Medulla oblongata (tissue), 1 donor: Measurements from ENCODE around the gene TBL1X.
"Not testable (repeated sequence)": the region's sequence is repeated elsewhere in the genome, so short reads cannot be mapped to it uniquely, and the experiment has no call there.

Experiments
- DNase-seq: peaks from one replicate; pipeline ENCODE4 v3.0.0-alpha.2; 2015; ENCODE audit errors: extremely low spot score

The TBL1X gene

DNA sequence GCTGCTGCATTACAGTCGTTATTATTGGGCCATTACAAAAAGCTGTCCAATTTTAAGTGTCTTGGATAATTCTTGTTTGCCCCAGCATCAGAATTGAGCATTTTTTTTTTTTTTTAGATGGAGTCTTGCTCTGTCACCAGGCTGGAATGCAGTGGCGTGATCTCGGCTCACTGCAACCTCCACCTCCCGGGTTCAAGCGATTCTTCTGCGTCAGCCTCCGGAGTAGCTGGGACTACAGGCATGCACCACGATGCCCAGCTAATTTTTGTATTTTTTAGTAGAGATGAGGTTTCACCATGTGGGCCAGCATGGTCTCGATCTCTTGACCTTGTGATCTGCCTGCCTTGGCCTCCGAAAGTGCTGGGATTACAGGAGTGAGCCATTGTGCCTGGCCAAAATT is 71.3 kb downstream of the TBL1X start:
- not testable (repeated sequence) for DNase-seq

DNA sequence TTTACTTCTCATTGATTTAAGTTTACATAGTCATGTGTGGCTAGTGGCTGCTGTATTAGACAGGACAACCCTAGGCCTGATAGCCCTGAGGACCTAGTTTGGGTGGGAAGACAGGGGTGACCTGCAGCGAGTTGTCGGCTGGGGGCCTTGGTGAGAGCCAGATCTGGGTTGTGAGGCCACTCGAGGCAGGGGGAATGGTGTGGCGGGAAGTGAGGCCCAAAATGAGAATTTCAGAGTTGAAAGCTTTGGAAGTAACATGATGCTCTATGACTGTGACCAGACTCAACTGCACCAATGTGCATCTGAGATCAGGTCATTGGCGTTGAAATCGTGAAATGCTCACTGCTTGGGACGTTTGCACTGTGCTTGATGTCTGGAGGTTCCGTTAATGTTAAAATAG is 72.9 kb downstream of the TBL1X start:
- DNase-seq, result no peak

DNA sequence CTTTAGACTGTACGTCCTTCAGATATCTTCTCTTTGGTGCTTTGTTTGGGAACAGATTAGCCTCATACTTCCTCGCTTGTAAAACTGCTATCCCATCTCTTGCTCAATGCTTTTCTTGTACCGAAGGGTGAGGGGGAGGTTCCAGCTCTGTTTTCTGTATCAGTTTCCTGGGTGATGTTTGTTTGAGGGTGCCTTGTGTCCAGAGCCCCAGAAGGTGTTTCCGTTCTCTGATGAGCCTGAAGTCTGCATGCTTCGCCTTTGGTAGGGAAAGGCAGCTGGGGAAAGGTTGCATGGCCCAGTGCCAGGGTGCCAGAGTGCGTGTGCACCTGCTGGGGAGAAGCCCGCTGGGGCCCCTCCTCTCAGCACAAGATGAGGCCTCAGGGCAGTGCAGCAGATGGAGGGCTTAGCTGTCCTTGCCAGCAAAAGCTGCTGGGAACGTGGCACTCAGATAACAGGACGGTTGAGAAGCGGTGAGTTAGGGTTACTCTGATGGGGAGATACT is 73.7 kb downstream of the TBL1X start:
- no peak for DNase-seq

DNA sequence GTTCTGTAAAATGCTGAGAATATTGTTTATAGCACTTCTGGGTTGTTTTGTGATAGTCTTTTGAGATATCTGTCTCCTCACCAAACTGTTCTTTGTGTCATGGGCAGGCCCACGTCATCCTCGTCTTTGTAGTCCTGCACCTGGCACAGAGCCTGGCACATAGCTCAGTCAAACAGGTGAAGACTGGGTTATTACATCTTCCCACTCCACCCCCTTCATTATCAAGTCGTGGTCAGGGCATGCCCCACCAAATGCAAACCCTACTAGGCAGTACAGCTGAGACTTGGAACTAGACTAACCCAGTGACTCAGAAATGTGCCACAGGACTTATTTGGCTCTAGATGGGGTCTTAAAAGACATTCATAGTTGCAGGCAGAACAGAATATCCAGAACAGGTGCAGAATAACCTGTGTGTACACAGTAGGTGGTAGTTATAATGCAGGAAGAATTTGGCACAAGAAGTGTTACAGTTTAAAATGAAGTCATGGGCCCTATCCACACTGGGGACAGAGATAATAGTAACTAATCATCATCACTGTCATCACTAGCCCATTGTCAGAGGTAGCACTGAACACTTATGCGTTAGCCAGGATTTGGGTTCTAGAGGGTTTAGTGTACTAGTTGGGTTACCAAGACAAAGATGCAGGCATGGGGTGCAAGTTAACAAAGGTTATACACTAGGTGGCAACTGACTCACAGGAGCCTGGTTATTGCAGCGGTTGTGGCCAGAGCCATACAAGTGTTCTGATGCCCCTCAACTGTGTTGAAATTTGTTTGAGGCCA is 74.9 kb downstream of the TBL1X start:
- DNase-seq, result no peak

DNA sequence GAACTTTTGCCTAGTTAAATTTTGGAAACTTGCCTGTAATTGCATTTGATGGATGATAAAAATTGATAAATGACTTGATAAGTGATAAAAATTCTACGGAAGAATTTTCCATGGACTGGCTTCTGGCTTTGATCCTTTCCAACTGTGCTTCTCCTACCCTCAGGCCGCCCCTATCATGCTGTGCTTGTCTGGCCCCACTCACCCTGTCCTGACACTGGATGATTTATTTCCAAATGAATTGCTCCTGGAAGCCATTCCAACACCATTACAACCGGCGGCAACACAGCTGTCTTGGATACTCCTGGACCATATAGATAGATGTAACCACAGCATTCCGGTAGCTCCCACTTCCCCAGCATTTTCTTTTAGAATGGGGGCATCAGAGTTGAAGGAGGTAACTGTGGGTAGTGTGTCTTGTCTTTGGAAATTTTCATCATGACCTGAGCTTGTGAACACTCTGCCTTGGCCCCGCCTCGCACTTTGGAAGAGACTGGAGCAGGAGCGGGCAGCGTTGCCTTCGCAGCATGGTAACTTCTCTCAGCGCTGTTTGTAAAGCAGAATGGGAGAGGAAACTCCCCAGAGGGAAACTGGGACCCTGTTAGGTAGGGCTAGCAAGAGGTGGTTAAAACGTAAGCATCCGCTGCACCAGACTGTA is 77.4 kb downstream of the TBL1X start:
- no peak for DNase-seq

DNA sequence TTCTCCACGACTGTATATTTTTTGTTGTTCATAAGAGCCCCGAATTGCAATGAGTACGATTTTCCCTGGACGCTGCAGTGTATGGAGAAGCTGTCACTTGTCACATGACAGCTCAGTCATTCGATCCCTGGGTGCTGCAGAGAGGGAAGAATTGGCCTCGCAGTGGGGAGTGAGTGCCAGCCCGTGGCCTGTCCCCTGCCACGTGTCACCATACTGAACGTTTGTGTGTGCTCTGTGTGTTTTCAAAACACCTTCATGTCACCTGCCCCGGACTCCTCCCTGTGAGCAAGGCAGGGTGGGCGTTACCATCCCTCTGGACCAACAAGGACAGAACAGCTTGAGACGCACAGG is 77.9 kb downstream of the TBL1X start:
- peak; percentile 13 for DNase-seq

DNA sequence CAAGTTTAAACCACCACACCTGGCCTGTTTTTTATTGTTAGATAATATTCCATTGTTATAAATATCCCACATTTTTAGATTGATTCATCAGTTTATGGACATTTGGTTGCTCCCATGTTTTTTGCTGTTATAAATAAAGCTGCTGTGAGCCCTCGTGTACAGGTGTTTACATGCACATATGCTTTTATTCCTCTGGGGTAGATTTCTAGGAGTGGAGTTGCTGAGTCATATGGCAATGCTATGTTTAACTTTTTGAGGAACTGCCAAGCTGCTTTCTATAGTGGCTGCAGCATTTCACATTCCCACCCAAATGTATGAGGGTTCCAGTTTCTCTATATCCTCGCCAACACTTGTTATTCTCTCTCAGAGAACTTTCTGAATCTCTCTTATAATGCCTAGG is 90.5 kb downstream of the TBL1X start:
- no peak for DNase-seq

DNA sequence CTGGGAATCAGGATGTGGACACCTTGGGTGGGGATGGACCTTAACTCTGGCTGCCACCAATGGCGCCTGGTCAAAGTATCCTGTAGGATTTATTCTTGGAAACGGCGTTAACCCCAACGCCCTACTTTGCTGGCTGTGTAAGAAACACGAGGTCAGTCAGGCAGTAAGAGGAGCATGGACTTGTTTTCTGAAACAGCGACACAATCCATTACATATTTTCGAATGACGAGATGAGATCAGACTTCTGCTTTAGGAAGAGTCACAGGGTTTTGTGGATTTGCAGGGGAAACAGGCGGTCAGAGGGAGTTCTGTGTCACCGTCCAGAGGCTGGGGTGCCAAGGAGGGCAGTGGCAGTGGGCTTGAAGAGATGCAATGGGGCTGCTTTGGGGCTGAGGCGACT is 92.2 kb downstream of the TBL1X start:
- DNase-seq, result no peak

DNA sequence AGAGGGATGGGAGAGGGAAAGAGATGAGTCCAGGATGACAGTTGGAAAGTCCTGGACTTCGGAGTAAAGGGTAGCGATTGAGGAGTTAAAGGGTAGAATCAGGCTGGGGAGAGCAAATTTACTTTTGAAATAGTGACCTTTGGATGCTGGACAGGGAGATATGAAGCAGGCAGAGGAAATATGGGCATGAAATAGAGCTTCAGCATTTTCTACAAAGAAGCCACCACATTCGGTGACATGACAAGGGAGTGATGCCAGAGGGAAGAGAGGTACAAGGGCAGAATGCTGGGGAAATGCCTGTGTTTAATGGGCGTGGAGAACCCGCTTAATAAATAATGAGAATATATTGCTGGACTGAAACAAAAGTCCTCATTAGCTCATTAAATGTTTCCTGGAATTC is 92.7 kb downstream of the TBL1X start:
- no peak for DNase-seq

DNA sequence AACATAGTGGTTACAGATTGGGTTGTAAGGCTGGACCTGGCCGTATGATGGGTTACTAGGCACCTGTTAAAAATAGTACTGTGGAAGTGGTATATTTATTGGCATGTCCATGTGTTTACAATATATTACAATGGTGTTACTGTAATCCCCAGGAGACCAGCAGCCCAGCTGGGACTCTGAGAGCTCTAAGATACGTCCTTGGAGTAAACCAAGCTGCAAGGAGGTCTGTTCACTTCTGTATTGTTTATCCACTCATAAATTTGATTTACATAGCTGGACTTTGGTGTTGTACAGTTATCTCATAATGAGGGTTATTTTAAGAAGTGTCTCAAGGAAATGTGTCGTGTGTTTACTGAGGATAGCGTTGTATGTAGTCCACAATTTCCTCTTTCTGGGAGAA is 93.8 kb downstream of the TBL1X start:
- DNase-seq, result no peak

DNA sequence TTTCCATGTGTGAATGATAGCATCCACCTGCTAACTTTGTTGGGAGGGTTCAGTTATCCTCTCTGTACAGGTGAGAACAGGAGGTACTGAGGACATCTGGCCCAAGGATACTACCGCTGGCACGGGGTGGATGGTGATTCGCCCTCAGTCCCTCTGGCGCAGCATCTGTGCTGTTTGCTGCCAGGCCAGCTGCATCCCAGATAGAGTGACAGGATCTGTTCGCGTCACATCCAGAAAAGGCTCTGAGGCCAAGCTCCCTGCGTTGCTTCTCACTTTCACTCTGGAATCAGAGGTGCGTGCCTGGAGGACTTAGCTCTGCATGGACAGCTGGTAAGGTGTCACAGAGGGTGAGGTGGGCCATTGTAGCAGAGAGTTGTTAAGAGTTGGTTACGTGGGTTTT is 95.4 kb downstream of the TBL1X start:
- DNase-seq, result no peak

DNA sequence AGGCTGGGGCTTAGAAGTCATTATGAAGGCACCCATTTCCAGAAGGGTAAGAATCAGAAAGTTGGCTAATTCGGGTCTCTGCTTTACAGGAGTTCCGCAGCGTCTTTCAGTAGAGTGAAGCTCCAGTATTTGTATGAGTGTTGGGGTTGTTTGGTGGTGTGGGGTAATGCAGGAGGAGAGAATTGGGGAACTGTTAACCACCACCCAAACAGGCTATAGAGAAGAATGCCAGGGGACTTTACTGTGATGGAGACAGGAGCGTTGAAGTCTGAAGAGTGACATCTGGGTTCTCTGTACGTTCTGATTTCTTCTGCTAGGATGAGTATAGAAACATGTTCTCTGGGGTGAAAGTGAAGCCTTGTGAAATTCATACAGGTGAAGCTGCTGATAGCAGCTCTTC is 96.3 kb downstream of the TBL1X start:
- no peak for DNase-seq

DNA sequence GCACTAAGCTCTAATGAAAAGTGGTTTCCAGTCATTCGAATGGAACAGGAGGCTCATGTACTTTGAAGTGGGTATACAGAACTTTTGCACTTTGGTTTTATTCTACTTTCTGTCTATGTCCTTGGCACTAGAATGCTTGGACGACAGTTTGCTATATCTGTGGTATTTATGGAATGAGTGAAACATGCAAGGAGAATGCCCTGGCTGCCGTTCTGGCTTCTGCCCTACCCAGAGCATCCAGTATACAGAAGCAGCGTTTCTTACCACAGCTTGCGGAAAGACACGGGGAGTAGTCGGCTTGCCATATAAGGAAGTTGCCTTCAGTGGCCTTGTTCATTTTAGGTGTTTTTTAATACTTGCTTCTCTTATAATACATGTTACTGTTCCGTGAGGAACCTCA is 98.0 kb downstream of the TBL1X start:
- DNase-seq, result no peak

DNA sequence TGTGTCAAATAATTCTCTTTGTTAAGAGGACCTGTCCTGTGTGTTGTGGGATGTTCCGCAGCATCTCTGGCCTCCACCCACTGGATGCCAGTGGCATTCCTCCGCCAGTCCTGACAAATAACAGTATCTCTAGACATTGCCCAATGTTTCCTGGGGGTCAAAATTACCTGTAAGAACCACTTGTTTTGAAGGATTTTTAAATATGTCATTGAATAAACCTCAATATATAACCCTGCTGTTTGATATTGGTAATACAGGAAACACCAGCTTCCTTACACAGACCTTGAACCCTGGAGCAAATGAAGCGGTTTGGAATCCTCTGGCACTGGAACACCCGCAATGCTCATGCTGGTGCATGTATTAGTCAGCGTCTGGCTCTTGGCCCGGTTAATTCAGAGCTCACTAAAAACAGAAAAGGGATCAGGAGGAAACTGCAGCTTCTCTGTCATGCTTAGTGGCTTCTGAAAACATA is 101.3 kb downstream of the TBL1X start:
- DNase-seq, result peak; percentile 67

DNA sequence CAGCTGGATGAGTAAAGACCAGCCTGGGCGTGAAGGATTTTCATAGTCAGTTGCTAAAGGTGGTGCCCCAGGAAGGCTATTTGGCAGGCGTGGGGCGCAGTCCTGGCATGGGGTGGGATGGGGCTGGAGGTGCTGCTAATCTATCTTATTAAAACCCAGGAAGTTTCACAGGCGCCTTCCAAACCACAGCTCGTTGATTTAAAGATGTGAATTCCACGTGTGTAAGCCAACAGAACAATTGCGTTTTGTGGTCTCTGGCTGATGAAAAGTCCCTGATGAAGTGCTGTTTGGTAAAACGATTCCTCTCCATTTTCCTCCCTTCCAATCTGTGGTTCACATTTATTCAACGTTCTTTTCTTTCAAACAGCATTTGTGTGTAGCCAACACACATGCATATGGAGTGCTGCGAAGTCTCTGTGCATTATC is 105.0 kb downstream of the TBL1X start:
- DNase-seq, result no peak

DNA sequence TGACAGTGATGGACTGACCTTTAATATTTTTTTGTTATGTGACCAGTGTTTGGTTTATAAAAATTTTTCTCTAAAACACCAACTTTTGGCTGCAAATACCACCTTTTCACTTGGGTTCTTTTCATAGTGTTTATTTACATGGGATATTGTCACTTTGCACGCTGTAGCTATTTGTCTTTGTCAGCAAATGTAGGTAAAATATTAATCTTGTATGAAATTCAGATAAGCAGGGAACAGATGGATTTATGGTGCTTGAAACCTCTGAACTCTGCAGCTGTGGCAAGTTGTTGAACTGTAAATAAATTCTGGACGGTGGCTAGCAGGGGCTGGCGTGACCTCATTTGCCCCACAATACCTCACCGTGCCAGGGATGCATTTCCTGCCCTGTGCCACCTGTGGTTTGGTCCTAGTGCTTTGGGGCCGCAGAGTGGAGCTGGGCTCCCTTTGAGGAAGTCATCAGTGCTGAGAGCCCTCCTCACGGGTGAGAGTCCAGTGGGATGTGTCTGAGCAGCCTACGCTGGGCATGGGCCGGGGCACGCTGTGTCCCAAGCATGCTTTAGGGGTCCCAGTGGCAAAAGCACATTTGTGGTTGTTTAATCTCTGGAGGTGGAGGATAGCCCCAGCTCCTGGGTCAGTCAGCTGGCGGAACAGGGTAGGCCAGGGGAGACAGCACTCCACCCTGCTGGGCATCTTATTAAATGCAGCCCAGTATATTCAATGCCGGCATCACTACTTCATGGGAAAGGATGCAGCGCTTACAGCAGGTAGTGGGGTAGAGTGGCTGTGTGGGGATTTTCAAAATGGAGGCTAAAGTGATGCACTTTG is 108.6 kb downstream of the TBL1X start:
- no peak for DNase-seq

DNA sequence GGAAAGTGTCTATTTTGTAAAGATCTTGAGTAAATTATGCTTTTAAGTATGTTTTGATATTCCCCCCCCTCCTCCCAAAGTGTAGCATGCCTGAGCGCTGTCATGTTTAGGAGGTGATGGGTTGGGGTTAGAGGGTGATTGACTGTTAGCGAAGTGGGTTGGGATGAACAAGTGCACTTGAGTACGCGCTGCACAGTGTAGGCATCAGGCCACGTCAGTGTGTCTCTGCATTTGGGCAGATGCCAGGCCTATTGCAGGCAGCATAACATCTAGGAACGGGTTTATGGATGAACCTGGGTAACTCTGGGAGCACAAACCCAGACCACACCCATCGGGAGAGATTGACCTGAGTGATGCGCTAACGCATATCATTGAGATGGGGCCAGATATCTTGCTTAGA is 111.2 kb downstream of the TBL1X start:
- DNase-seq, result no peak

DNA sequence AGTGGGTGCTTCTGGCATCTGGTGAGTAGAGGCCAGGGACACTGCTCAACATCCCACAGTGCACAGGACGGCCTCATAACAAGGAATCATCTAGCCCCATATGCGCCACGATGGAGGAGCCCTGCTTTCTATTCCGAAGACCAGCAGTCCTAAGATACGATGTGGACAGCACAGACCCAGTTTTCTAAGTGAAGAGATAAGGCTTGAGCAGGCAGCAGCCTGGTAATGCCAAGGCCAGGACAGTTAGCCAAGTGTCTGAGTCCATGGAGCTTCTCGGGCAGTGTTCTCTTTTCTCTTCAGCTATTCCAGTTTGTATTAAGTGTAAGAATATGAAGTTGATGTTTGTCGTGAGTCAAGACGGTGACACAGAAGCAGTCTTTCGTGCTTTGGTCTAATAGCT is 112.7 kb downstream of the TBL1X start:
- no peak for DNase-seq

DNA sequence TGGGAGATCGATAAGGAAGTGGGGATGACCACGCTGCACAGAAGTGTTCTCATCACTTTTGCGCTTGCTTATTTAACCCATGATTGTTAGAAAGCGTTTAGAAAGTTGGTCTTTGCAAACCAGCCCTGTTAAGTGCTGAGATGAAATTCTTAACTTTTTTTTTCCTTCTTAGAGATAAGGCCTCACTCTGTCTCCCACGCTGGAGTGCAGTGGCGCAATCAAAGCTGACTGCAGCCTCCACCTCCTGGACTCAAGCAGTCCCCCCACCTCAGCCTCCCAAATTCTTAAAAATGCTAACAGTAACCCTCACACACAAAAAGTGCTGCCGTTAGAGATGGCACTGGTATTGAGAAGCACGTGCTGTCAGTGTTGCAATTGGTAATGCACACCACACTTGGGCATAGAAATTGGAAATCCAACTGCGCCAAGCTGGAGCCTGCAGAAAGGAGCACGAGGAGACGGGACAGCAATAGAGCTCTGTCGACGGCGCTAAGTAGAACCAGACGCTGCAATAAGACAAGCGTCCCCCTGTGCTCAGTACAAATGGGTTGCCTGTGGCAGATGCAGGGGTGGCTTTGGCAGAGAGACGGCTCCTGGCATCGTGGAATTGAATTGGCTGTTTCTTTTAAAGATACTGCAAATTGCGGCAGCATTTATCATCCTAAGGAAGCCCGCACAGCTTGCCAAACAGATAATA is 113.4 kb downstream of the TBL1X start:
- DNase-seq, result peak; percentile 67

DNA sequence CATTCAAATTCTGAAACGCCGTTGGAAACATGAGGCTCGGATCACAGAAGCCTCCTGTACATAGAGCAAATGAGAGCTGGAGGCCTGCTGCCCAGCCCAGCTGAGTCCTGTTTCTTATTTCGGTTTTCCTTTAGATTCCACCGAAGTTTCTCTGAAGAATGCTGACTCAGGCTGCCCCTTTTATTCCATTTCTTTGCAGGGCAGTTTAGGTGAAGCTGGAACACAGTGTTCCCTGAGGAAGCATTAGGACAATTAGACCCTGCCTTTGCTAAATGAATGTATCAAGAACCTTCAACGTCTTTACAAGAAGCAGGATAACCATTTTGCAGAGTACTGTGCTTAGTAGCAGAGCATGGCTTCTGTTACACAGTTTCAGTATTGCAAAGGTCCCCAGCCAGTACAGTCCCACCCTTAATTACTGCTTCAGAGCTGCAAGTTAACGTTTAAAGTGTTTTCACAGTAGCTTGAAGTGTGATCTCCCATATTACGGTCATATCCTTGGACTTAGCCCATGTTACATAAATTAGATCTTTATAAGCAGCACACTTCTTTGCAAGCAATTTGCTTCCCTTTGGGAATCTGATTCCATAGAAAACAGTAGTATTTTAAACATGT is 117.0 kb downstream of the TBL1X start:
- no peak for DNase-seq

DNA sequence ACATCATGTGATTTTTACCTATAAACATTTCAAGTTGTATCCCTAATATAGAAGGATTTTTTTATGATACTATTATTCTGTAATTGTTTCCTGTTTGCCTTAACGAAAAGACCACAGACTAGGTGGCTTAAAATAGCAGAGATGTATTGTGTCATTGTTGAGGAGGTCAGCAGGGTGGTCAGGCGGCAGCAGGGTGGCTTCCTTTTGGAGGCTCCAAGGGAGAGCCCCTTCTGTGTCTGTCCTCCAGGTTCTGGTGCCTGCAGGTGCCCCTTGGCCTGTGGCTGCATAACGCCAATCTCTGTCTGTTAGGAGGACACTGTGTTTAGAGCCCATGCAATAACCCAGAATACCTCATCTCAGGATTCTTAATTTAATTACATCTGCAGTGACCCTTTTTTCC is 118.1 kb downstream of the TBL1X start:
- DNase-seq, result no peak
